BLaER1 (cell line): ENCODE results near the gene WNT9A.

Experiments
- H3K27ac ChIP-seq: shearing (Covaris generic); formaldehyde crosslinking; 2 replicates; pipeline ENCODE4 v1.8.1; 2022
- H3K27me3 ChIP-seq: shearing (Covaris generic); formaldehyde crosslinking; 2 replicates; pipeline ENCODE4 v1.8.1; 2022
- H3K36me3 ChIP-seq: shearing (Covaris generic); formaldehyde crosslinking; 2 replicates; pipeline ENCODE4 v1.8.1; 2022
- H3K4me1 ChIP-seq: shearing (Covaris generic); formaldehyde crosslinking; 2 replicates; pipeline ENCODE4 v1.8.1; 2022
- H3K4me2 ChIP-seq: shearing (Covaris generic); formaldehyde crosslinking; 2 replicates; pipeline ENCODE4 v1.8.1; 2022
- H3K4me3 ChIP-seq: shearing (Covaris generic); formaldehyde crosslinking; 2 replicates; pipeline ENCODE4 v1.8.1; 2022
- H3K9ac ChIP-seq: shearing (Covaris generic); formaldehyde crosslinking; 2 replicates; pipeline ENCODE4 v1.8.1; 2022
- H3K9me3 ChIP-seq: shearing (Covaris generic); formaldehyde crosslinking; 2 replicates; pipeline ENCODE4 v1.8.1; 2022
- H4K20me1 ChIP-seq: shearing (Covaris generic); formaldehyde crosslinking; 2 replicates; pipeline ENCODE4 v1.8.1; 2022
- Cebpa-rat ChIP-seq: shearing (Covaris generic); IDR thresholded peaks from 2 replicates; pipeline ENCODE4 v1.8.1; 2022

Gene WNT9A

DNA sequence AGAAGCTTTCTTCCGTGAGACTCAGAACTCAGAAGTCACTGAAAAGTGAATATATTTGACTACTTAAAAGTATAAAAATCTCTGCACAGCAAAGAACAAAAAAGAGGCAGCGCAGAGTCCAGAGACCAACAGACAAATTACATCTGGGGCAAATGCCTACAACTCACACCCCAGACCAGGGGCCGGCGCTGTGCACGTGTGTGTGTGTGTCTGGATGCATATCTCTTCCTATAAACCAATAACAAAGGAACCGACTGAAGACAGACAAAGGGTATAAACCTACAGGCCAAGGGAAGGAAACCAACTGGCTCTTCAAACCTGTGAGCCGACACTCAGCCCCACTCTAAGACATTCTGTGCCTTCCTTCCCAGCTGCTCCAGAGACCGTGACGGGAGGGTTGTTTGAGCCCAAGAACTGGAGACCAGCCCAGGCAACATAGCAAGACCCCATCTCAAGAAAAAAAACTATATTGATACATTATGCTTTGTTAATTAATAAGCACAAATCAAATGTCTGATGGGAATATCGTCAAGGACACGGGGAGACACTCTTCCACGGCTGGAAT lies 18.8 kb downstream of the WNT9A start:
- no peak for TF ChIP-seq Cebpa-rat
- Histone ChIP-seq H3K27ac (no peak overlapping the region), H3K27me3 (no peaks in the 10 kb centered on the region), H3K4me3 (no peak overlapping the region), H3K9ac (no peak overlapping the region), H3K36me3 (no peaks in the 10 kb centered on the region), H4K20me1 (no peaks in the 10 kb centered on the region), H3K4me1 (peaks cover 22% of the 10 kb centered on the region), H3K9me3 (peaks cover 8% of the 10 kb centered on the region), H3K4me2 (no peak overlapping the region)

DNA sequence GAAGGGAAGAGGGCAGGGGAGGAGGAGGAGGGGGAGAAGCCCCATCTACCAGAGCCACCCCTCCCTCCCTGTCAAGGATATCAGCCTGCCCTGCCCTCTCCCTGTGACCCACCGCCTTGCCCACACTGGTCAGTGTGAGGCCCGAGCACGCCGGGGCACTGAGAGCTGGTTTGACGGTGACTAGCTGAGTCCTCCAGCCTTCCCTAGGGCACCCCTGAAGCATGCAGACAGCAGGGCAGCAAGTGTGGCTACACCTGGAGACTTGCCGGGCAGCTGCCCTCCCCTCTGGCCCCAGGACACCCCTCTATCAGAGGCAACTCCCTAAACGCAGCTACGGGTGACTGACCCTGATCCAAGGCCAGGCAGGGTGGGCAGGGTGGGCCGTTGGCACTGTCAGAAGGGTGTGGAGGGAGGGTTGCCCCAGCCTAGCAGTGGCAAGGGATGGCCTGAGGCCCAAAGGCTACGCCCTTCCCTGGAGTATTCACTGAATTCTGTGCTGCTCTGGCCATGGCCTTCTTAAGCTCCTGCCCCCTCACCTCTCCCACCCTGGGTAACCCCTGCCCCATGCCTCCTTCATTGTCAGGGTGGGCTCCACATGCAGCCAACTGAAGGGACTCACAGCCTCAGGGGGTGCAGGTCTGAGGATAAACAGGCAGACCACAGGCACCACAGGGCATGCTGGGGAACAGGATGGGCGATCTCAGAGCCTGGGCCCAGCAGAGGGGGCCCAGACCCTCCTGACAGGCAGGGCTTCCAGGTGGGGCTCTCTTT lies 19.6 kb downstream of the WNT9A start:
- H3K27ac ChIP-seq = no peak overlapping the region
- no peak overlapping the region for H3K4me3 ChIP-seq
- TF ChIP-seq Cebpa-rat = no peak
- H3K4me1 ChIP-seq = peaks cover 22% of the 10 kb centered on the region
- H3K27me3 ChIP-seq = no peaks in the 10 kb centered on the region
- no peak overlapping the region for H3K9ac ChIP-seq
- H3K36me3 ChIP-seq = no peaks in the 10 kb centered on the region
- H3K9me3 ChIP-seq = peaks cover 7% of the 10 kb centered on the region
- no peak overlapping the region for H3K4me2 ChIP-seq
- H4K20me1 ChIP-seq = no peaks in the 10 kb centered on the region

DNA sequence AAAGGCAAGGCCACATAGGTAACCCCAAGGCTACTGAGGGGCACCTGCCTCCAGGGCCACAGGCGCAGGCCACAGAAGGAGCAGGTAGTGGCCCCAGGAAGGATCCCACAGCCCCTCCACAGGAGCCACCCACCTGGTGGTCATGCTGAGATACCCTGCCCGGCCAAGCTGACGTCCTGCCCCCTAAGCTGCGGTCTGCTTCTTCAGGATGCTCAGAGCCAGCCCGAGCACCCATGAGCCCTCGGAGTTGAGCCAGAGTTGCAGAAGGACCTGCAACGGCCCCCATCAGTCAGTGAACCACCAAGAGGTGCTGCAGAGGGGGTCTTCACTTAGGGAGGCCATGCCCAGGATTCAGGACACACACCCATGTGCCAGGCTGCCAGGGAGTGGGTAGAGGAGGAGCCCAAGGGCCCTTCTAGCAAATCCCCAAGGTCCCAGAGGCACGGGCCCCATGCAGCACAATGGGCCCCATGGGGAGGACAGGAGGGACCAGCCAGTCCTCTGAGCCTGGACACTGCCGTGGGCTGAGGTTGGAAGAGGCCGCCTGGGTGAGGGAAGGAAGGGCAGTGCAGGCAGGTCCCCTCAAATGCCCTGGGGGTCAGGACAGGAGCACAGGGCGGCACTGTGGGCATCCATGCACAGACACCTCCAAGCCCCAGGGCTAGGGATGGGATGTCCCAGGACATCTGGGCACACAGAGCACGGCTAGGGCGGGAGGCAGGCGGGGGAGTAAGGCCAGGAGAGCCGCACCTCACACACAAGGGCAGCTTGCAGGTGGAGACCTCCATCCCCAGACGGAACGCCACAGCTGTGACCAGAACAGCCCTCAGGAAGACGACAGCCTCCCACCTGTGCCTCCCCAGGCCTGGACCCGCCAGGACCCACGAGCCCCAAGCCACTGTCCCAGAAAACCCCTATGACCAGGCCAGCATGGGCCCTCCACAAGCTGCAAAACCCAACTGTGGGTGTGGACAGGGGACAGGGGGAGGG lies 20.5 kb downstream of the WNT9A start:
- Histone ChIP-seq H4K20me1 (no peaks in the 10 kb centered on the region), H3K4me3 (no peak overlapping the region), H3K9me3 (no peaks in the 10 kb centered on the region), H3K36me3 (no peaks in the 10 kb centered on the region), H3K27me3 (no peaks in the 10 kb centered on the region), H3K9ac (no peak overlapping the region), H3K4me1 (peaks cover 22% of the 10 kb centered on the region), H3K27ac (no peak overlapping the region), H3K4me2 (no peak overlapping the region)
- TF ChIP-seq Cebpa-rat = no peak

DNA sequence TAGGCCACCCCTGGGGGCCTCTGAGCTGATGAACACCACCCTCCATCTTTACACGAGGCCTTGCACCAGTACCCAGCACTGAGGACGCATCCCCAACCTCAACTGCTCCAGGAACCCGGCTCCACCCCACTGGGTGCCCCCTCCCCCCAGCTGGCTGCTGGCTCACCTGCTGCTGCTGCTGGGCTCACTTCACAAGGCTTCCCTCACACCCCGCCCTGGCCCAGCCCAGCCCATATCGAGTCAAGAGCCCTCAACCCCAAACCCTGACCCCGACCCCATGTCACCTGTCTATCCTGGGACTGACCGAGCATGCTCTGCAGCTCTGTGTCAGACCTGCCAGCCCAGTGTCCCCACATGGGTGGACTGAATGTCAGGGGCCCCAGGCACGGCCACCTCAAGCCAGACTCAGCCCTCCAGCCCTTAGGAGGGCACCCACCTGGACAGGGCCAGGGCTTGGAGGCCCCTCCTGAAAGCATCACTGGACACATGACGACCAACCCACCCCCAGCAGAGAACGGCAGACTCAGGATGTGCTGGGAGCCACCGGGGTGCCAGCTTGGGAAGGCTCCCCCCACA lies 21.4 kb downstream of the WNT9A start:
- Histone ChIP-seq H3K9ac (no peak overlapping the region), H4K20me1 (no peaks in the 10 kb centered on the region), H3K27ac (no peak overlapping the region), H3K4me2 (no peak overlapping the region), H3K4me3 (no peak overlapping the region), H3K36me3 (no peaks in the 10 kb centered on the region), H3K9me3 (no peaks in the 10 kb centered on the region), H3K4me1 (peaks cover 13% of the 10 kb centered on the region), H3K27me3 (no peaks in the 10 kb centered on the region)
- TF ChIP-seq Cebpa-rat = no peak

DNA sequence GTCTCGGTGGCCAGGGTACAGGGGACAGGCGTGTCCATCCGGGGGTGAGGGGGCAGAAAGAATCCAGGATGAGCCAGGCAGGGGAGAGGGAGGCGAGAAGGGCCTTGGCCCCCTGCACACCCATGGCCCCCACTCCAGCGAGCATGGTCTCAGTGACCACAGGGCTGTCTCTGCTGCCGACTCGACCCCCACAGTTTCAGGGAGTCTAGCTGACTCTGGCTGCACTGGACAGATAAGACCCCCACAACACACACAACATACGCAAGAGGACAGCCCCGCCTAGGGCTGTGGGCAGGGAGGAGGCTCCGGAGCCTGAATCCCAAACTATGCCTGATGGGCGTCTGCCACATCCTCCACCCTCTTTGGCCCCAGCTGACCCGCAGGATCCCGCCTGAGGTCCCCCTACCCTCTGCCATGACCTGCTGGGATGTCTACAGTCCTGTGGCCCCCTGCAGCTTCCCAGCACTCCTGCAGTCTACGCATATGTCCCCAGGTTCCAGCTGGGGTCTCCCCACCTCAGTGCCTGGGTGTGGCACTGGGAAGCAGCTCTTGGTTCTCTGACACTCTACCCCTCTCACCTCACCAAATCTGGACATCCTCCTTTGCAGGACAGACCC lies 22.0 kb downstream of the WNT9A start:
- H4K20me1 ChIP-seq = no peaks in the 10 kb centered on the region
- no peak overlapping the region for H3K9ac ChIP-seq
- H3K9me3 ChIP-seq = no peaks in the 10 kb centered on the region
- H3K4me3 ChIP-seq = no peak overlapping the region
- no peaks in the 10 kb centered on the region for H3K27me3 ChIP-seq
- no peaks in the 10 kb centered on the region for H3K36me3 ChIP-seq
- peaks cover 8% of the 10 kb centered on the region for H3K4me1 ChIP-seq
- TF ChIP-seq Cebpa-rat = no peak
- H3K27ac ChIP-seq = no peak overlapping the region
- H3K4me2 ChIP-seq = no peak overlapping the region

DNA sequence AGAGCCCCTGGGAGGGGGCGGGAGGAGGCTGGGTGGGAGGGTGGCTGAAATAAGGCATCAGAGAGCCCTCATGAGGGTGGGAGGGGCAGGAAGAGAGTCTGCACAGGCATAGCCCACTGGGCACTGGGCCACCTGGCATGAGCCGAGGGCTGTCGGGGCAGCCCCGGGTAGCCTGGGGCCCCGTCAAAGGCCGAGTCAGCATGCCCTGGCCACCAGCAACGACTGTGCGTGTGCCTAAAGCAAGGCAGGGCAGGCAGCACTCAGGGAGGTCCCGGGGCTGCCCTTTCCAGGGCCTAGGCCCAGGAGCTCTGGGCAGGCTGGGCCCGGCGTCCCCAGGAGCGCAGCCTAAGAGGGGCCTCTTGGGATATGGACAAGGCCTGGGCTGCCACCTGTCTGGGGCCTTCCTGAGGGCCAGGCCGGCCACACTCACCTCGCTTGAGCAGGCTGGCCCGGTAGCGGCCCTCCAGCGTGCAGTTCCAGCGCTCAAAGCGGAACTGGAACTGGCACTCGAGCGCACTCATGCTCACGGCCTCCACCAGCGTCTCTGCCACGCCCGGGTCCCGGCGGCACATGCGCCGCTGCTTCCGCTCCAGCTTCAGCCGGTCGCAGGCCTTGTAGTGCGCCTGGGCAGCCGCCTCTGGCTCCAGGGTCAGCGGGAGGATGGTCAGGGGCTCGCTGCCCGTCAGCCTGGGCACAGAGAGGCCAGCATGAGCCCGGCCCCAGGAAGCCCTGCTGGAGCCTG lies 22.7 kb downstream of the WNT9A start:
- TF ChIP-seq Cebpa-rat = no peak
- no peaks in the 10 kb centered on the region for H3K36me3 ChIP-seq
- H3K4me1 ChIP-seq = peaks cover under 1% of the 10 kb centered on the region; the same call in 1 of the 2 replicates
- H4K20me1 ChIP-seq = no peaks in the 10 kb centered on the region
- H3K4me2 ChIP-seq = no peak overlapping the region
- no peaks in the 10 kb centered on the region for H3K27me3 ChIP-seq
- H3K4me3 ChIP-seq = no peak overlapping the region
- H3K9me3 ChIP-seq = no peaks in the 10 kb centered on the region
- H3K9ac ChIP-seq = no peak overlapping the region
- H3K27ac ChIP-seq = no peak overlapping the region

DNA sequence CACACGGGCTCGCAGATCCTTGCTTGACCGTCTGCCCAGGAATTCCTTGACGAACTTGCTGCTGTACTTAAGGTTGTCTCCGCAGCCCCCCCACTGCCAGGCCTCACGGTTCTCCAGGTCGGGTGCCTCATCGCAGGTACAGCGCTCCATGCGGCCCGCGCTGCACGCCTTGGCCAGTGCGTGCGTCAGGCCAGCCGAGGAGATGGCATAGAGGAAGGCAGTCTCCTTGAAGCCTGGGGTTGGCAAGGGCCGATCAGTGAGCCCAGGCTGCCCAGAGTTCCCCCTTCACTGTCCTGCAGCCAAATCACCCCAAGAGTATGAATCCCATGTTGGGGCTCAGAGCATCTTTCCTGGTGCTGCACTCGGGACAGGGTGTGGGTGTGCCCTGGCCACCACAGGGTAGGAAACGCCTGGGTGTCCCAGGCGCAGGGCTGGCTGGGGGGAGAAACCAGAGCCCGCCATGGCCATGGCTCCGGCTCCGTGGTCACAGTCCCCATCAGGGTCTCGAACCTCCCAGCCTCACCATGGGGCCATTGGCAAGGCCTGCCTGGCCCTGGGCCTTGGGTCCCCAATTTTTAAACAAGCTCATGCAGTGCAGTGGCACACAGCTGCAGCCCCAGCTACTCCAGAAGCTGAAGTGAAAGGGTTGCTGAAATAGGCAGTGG lies 23.4 kb downstream of the WNT9A start:
- no peaks in the 10 kb centered on the region for H3K27me3 ChIP-seq

DNA sequence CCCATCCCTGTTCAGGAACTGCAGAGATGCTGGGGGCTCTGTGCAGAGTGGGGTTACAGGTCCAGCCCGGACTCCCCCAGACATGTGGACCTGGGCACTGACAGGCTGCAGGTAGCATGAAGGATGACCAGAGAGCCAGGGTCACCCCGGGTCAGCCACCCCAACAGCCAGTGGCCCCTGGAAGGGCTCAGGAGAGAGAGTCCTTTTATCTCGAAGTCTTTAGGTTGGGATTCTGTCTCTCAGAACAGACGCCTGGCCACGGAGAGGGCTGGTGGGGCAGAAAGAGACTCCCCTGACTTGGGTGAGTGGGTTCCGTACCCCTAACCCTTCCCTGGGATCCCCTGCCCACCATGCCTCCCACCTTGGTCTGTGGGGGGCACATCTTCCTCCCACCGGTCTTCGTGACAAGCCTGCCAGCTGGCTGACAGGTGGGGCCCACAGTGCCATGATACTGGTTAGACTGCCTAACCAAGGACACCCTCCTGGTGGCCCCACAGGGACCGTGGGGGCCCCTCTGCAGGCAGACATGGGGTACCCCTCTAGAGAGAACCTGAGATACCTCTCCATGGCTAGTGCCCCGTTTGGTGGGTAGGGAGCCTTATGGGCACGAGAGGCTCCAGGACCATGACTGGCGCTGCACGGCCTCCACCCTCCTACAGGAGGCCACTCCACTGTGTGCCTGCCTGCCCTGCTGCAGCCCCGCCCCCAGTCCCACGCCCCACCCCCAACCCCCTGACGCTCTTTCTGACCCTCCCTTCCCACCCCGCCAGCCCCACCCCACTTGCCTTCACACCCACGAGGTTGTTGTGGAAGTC lies 24.2 kb downstream of the WNT9A start:
- Histone ChIP-seq H3K36me3 (no peaks in the 10 kb centered on the region), H3K4me3 (no peak overlapping the region), H3K4me1 (no peaks in the 10 kb centered on the region), H3K27ac (no peak overlapping the region), H3K4me2 (no peak overlapping the region), H3K9ac (no peak overlapping the region), H4K20me1 (no peaks in the 10 kb centered on the region), H3K9me3 (no peaks in the 10 kb centered on the region), H3K27me3 (no peaks in the 10 kb centered on the region)
- no peak for TF ChIP-seq Cebpa-rat

More for the DNA sequence above, 23.4 kb downstream of the WNT9A start:
- no peaks in the 10 kb centered on the region for H3K9me3 ChIP-seq
- H3K27ac ChIP-seq = no peak overlapping the region
- H3K36me3 ChIP-seq = no peaks in the 10 kb centered on the region
- no peaks in the 10 kb centered on the region for H3K4me1 ChIP-seq
- H3K9ac ChIP-seq = no peak overlapping the region
- no peak overlapping the region for H3K4me3 ChIP-seq
- no peaks in the 10 kb centered on the region for H4K20me1 ChIP-seq
- TF ChIP-seq Cebpa-rat = no peak
- H3K4me2 ChIP-seq = no peak overlapping the region
